ENCODE results near the gene GPRC5C.

GPRC5C gene, protein sequence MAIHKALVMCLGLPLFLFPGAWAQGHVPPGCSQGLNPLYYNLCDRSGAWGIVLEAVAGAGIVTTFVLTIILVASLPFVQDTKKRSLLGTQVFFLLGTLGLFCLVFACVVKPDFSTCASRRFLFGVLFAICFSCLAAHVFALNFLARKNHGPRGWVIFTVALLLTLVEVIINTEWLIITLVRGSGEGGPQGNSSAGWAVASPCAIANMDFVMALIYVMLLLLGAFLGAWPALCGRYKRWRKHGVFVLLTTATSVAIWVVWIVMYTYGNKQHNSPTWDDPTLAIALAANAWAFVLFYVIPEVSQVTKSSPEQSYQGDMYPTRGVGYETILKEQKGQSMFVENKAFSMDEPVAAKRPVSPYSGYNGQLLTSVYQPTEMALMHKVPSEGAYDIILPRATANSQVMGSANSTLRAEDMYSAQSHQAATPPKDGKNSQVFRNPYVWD

GRCh38 chr17:74431568-74432423, at the start of gene GPRC5C:
TSS of gene GPRC5C (plus strand) at chr17:74432088. CDS start at chr17:74439777, 7,689 bp downstream.
- DNase-seq (ENCODE audit: low read depth in 2 of 2): peak in 1 of 2 donors; percentile 16

GRCh38 chr17:74383141-74383540, 48.7 kb upstream of the GPRC5C start:
- no peak for DNase-seq (ENCODE audit: low read depth in 2 of 2)

DNA sequence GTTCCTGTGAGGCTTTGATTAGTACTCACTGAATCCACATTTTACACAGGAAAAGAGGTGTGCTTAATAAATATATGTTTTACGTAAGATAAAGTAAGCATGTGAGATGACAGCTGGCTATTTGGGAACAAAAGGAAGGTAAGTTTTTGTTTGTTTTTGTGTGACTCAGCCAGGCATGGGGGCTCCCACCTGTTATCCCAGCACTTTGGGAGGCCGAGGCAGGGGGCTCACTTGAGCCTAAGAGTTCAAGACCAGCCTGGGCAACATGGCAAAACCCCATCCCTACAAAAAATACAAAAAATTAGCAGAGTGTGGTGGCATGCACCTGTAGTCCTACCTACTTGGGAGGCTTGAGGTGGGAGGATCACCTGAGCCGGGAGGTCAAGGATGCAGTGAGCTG, 46.7 kb upstream of the GPRC5C start:
- no peak for DNase-seq (ENCODE audit: low read depth in 2 of 2)

- no peak for DNase-seq (ENCODE audit: low read depth in 2 of 2)
These were observed 45.5 kb upstream of the GPRC5C start for GRCh38 chr17:74386386-74386785.

GRCh38 chr17:74387365-74388218, 44.3 kb upstream of the GPRC5C start:
- DNase-seq (ENCODE audit: low read depth in 2 of 2): no peak

- DNase-seq (ENCODE audit: low read depth in 2 of 2): no peak
These were observed 42.7 kb upstream of the GPRC5C start for GRCh38 chr17:74389084-74389753.

DNA sequence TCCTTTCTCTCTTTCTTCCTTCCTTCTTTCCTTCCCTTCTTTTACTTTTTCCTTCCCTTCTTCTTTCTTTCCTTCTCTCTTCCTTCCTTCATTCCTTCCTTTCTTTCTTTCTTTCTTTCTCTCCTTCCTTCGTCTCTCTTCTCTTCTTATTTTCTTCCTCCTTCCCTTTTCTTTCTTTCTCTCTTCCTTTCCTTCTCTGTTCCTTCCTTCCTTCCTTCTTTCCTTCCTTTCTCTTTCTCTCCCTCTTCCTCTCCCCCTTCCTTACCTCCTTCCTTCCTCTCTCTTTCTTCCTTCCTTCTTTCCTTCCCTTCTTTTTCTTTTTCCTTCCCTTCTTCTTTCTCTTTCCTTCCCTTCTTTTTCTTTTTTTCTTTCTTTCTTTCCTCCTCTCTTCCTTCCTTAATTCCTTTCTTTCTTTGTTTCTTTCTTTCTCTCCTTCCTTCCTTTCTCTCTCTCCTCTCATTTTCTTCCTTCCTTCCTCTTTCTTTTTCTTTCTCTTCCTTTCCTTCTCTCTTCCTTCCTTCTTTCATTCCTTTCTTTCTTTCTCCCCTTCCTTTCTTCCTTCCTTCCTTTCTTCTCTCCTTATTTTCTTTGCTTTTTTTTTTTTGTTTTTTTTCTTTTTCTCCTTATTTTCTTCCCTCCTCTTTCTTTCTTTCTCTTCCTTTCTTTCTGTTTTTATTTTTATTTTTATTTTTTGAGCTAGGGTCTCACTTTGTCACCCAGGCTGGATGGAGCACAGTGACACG, 41.8 kb upstream of the GPRC5C start:
- no peak for DNase-seq (ENCODE audit: low read depth in 2 of 2)

GRCh38 chr17:74390680-74391653, 40.9 kb upstream of the GPRC5C start:
- DNase-seq (ENCODE audit: low read depth in 2 of 2): no peak

DNA sequence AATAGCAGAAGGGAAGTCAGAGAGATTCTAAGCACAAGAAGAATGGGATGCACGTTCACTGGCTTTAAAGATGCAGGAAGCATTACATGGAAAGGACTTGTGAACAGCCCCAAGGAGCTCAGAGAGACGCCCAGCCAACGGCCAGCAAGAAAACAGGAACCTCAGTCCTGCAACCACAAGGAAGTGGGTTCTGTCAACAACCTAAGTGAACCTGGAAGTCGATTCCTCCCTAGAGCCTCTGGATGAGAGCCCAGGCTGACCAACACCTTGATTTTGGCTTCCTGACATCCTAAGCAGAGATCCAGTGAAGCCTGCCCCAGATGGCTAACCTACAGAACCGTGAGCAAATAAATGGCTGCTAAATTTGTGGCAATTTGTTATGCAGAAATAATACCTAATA, 40.1 kb upstream of the GPRC5C start:
- DNase-seq (ENCODE audit: low read depth in 2 of 2): no peak

GRCh38 chr17:74392848-74393247, 39.0 kb upstream of the GPRC5C start:
- no peak for DNase-seq (ENCODE audit: low read depth in 2 of 2)

DNA sequence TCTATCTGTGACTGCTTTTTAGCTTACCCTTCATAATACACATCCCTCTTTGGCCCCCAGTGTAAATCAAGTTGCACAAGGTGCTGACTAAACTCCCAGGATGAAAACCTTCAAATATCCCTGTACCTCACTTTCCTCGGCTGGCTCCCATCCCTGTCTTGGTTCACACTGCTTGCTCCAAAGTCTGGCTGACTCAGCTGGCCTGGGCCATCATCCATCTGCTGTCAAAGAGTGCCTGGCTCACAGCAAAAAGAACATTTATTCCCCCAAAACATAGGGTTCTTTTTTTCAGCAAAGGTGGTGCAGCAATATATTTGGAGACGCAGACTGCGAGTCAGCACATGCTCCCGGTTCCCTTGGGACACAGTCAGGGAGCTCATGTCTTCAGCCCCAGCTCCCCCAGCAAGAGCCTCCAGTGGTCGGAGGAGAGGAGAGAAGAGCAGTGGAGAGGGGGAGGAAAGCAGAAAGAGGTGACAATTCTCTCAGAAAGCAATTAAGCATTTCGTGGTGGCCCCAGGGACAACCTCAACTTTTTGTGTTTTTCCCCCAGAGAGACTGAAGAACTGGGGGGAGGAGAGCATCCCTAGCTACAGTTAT, 38.4 kb upstream of the GPRC5C start:
- DNase-seq (ENCODE audit: low read depth in 2 of 2): no peak

DNA sequence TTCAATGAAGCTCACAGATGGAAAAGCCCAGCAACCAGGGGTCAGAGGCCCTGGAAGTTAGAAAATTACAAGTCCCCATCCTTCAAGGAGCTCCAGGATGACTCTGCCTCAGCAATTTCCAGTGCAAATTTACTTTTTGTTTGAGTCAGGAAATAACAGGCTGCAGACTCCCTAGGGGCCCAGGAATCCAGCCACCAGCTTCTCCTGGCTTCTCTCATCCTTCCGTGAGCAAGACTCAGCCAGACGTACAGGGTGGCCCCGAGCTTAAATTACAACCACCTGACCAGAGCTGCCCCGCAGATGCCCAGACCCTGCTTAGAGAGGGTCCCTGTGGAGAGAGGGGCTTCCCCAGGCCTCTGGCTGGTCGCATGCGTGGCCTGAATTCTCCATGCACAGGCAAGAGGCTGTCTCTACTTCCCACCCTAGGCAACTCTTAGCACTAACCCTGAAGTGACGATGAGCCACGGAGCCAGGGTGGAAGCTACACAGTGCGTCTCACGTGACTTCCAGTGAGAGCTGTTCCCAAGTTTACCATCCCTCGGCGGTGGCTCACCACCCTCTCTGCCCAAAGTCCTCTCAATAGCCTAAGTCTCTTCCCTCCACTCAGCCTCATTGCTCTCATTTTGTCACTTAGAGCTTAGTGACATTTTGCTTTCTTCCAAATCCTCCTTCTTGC, 37.5 kb upstream of the GPRC5C start:
- no peak for DNase-seq (ENCODE audit: low read depth in 2 of 2)

DNA sequence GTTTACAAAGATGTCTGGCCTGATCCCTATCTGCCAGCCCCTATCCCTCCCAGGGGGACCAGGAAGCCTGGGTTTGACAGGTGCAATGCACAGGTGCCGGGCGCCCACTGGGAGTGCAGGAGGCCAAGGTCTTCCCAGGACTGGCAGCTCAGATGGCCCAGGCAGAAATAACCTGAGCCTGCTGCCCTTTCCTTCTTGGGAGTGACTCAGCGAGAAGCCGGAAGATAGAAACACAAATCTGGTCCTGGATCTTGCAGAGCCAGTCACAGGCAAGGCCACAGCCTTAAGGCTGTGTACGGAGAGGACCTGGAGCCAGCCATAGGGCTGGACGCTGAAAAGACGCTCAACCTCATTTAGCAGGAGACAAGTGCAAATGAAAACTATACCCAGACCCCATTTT, 36.9 kb upstream of the GPRC5C start:
- DNase-seq (ENCODE audit: low read depth in 2 of 2): no peak

DNA sequence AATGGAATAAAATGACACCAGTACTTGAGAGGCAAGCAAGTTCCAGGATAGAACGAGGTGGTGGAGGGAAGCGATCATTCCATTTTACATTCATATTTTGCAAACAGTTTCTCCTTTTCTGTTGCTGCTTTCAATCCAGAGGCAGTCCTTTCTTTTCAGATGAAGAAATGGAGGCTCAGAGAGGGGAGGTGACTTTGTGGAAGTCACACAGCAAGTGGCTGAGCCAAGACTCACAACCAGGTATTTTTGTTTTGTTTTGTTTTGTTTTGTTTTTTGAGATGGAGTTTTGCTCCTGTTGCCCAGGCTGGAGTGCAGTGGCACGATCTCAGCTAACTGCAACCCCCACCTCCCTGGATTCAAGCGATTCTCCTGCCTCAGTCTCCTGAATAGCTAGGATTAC, 35.3 kb upstream of the GPRC5C start:
- no peak for DNase-seq (ENCODE audit: low read depth in 2 of 2)

DNA sequence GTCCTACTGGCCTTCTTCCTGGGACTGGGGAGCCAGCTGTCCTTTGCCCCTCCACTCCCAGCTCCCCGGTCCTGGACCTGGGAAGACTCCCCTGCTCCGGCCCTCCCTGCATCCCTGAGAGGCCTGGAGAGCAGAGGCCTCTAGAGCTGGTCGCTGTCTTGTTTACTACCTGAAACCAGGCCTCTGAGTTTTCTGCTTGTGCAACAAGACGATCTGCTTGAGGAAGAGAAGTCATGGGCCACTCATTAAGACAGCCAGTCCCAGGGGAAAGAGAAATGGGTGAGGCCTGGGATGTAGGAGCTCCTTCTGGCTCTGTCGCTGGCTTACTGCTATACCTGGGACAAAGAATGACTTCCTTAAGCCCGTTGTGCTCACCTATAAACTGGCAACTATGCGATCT, 29.8 kb upstream of the GPRC5C start:
- no peak for DNase-seq (ENCODE audit: low read depth in 2 of 2)

DNA sequence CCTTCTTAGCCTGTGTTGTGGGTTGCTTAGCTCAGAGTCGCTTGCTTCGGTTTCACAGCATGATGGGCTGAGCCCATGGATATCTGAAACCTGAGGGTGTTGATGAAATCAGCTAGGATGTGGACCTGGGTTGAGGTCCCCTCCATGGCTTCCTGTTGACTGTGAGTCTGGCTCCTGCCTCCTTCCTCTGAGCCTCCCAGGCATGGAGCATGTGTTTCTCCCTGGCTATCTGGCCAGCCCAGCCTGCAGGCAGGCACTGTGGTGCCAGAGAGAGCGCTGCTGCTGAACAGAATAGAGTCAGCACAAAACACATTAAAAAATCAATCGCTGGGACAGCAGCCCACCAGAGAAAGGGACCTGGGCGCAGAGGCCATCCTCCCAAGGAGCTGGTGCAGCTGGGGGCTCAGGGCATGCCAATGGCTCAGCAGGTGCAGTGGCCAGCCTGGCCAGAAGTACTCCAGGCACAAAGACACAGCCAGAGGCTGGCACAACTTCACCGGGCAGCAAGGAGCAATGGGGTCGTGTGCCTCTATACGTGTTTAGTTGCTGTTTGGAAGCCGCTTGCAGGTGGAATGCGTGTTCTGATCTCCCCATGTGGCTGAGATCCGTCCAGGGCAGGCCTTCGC, 28.3 kb upstream of the GPRC5C start:
- no peak for DNase-seq (ENCODE audit: low read depth in 2 of 2)

DNA sequence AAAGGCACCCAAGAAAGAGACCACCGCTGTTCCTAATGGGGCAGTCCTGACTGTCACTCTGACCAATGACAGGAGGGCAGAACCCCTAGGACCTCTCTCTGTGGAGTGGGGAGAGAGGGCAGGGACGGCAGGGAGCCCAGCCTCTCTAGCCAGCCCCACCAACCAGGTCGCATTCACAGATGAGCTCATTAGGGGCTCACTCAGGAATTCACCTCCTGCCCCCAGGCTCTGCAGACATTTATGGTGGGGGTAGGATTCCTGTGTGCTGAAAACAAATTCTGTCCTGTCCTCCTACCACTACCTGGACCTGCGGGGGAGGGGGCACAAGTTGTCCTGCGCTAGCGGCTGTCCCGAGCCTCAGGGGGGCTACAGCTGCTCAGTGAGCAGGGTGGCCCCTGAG, 27.7 kb upstream of the GPRC5C start:
- no peak for DNase-seq (ENCODE audit: low read depth in 2 of 2)

- DNase-seq (ENCODE audit: low read depth in 2 of 2): no peak
These were observed 27.1 kb upstream of the GPRC5C start for GRCh38 chr17:74404789-74405188.

All from stimulated activated CD8-positive, alpha-beta memory T cell treated with anti-CD3 and anti-CD28 coated beads, Interleukin-7, amount 100 ng/mL, for 1 hour (primary cell).